Activated naive CD8-positive, alpha-beta T cell treated with anti-CD3 and anti-CD28 coated beads, Interleukin-2, amount 10 ng/mL, durations not matched to agents 7 days and 5 days (primary cell): ENCODE measurements around the gene SP6. TPM values are rescaled to one million over a fixed set of nuclear protein-coding genes. Genes with fewer than 3 reads are reported as not detected.

ENCODE experiments used
- ATAC-seq: fragments of 150-1000 bp; cut with Tn5 transposase; one replicate; pipeline ENCODE4 v1.10.0; 2021; ENCODE audit warnings: low read depth, moderate library complexity
- POLR2A ChIA-PET: fragments of 350-600 bp; sonication (Branson Sonifier 250); formaldehyde crosslinking; loops from one replicate; lab custom pipeline; 2021; ENCODE audit warnings: antibody characterized with exemption; lab: Charles Lee
- DNase-seq: peaks from one replicate; pipeline ENCODE4 v3.0.0; 2021
- H3K27ac Mint-ChIP-seq: one replicate; pipeline ENCODE4 v1.8.0; 2022; ENCODE audit warnings: mild to moderate bottlenecking, mixed read lengths
- H3K27me3 Mint-ChIP-seq: one replicate; pipeline ENCODE4 v1.8.0; 2022; ENCODE audit warnings: mild to moderate bottlenecking, moderate library complexity, mixed read lengths
- H3K36me3 Mint-ChIP-seq: one replicate; pipeline ENCODE4 v1.8.0; 2021; ENCODE audit warnings: mild to moderate bottlenecking, mixed read lengths
- H3K4me1 Mint-ChIP-seq: one replicate; pipeline ENCODE4 v1.8.0; 2021; ENCODE audit warnings: mixed read lengths
- H3K4me3 Mint-ChIP-seq: one replicate; pipeline ENCODE4 v1.8.0; 2022; ENCODE audit warnings: mild to moderate bottlenecking, moderate library complexity, mixed read lengths
- H3K9me3 Mint-ChIP-seq: one replicate; pipeline ENCODE4 v1.8.0; 2021; ENCODE audit warnings: mixed read lengths
- total RNA-seq, 2 experiments: library from RNA; stranded (reverse); gene quantifications; one replicate each; pipeline ENCODE4 v1.2.3, GENCODE V29; 2021

The SP6 gene
- total RNA-seq, 2 experiments from 2014 or later = 0.09 to 0.22 TPM

DNA sequence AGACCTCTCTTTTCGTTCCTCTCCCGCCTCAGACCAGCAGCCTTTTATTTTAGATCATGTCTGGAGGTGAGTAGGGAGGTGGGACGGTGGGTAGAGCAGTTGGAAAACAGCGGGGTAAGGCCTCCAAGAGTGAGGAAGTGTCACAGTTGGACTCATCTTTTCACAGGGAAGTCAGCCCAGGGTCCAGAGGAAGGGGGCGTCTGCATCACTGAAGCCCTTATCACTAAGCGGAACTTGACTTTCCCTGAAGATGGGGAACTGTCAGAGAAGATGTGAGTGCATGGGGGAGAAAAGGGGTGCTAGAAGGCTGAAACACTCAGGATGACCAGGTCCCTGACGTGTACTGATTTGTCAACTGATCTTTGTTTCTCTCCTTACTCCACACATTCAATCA is 19.0 kb downstream of the SP6 start:
- H3K4me3 Mint-ChIP-seq = peak overlapping the region; percentile 97
- ATAC-seq = no peak
- DNase-seq = no peak
- POLR2A ChIA-PET = interaction anchor here (0.6 to 1.7 kb wide), 14 partner anchors 8 to 217 kb away, joined by 3 to 19 read pairs (median 4); partner anchors contain the start of genes KPNB1, OSBPL7, PNPO and SCRN2
- peaks cover 38% of the 10 kb centered on the region for H3K4me1 Mint-ChIP-seq
- H3K27me3 Mint-ChIP-seq = no peaks in the 10 kb centered on the region
- H3K9me3 Mint-ChIP-seq = no peaks in the 10 kb centered on the region
- peaks cover 1% of the 10 kb centered on the region for H3K36me3 Mint-ChIP-seq
- H3K27ac Mint-ChIP-seq = peak overlapping the region; percentile 95

GRCh38 chr17:47831003-47831933 is 19.7 kb downstream of the SP6 start, which contains the start of the genes LRRC46 and MRPL10:
Gene LRRC46 (plus strand): TSS chr17:47831670. CDS start chr17:47831990, 320 bp downstream.
Gene MRPL10 (minus strand): TSS chr17:47831541. CDS start chr17:47831511, 30 bp downstream.
- H3K27ac Mint-ChIP-seq = peak within 1 kb of the TSS; percentile 95
- POLR2A ChIA-PET = interaction anchor here (0.6 to 1.7 kb wide), 15 partner anchors 8 to 218 kb away, joined by 3 to 19 read pairs (median 4); partner anchors contain the start of genes KPNB1, OSBPL7, PNPO and SCRN2
- H3K36me3 Mint-ChIP-seq = peaks cover 5% of the 10 kb centered on the region
- peak within 1 kb of the TSS; percentile 97 for H3K4me3 Mint-ChIP-seq
- DNase-seq = peak; percentile 93
- ATAC-seq = peak; percentile 94
- H3K9me3 Mint-ChIP-seq = no peaks in the 10 kb centered on the region
- H3K4me1 Mint-ChIP-seq = peaks cover 38% of the 10 kb centered on the region
- no peaks in the 10 kb centered on the region for H3K27me3 Mint-ChIP-seq

GRCh38 chr17:47830396-47831002 is 20.5 kb downstream of the SP6 start:
- no peak for ATAC-seq
- H3K4me3 Mint-ChIP-seq = peak overlapping the region; percentile 97
- no peak for DNase-seq
- H3K27me3 Mint-ChIP-seq = no peaks in the 10 kb centered on the region
- H3K27ac Mint-ChIP-seq = peak overlapping the region; percentile 95
- no peaks in the 10 kb centered on the region for H3K9me3 Mint-ChIP-seq
- peaks cover 8% of the 10 kb centered on the region for H3K36me3 Mint-ChIP-seq
- H3K4me1 Mint-ChIP-seq = peaks cover 34% of the 10 kb centered on the region
- POLR2A ChIA-PET = interaction anchor here (1.0 to 1.6 kb wide), 3 partner anchors 9 to 183 kb away, joined by 4 to 19 read pairs (median 5); partner anchors contain the start of genes OSBPL7 and SCRN2

GRCh38 chr17:47829870-47830269 is 21.1 kb downstream of the SP6 start:
- Mint-ChIP-seq H3K4me1 (peaks cover 27% of the 10 kb centered on the region), H3K9me3 (no peaks in the 10 kb centered on the region), H3K36me3 (peaks cover 11% of the 10 kb centered on the region), H3K27ac (peak overlapping the region; percentile 74), H3K4me3 (peak overlapping the region; percentile 97), H3K27me3 (no peaks in the 10 kb centered on the region)
- DNase-seq (no peak), ATAC-seq (no peak)
- POLR2A ChIA-PET = interaction anchor here (1.0 kb wide), 1 partner anchor 11 kb away, joined by 4 read pairs; the partner anchor contains the start of gene SCRN2

GRCh38 chr17:47823519-47823918 is 27.4 kb downstream of the SP6 start:
- POLR2A ChIA-PET = interaction anchor here (1.4 kb wide), 1 partner anchor 81 kb away, joined by 3 read pairs; no protein-coding TSS in a partner anchor
- H3K36me3 Mint-ChIP-seq = peaks cover 16% of the 10 kb centered on the region
- no peaks in the 10 kb centered on the region for H3K9me3 Mint-ChIP-seq
- ATAC-seq = no peak
- H3K27ac Mint-ChIP-seq = no peak overlapping the region
- peaks cover 15% of the 10 kb centered on the region for H3K4me1 Mint-ChIP-seq
- H3K27me3 Mint-ChIP-seq = no peaks in the 10 kb centered on the region
- DNase-seq = no peak
- H3K4me3 Mint-ChIP-seq = no peak overlapping the region

GRCh38 chr17:47822785-47823184 is 28.2 kb downstream of the SP6 start:
- ATAC-seq = no peak
- H3K27me3 Mint-ChIP-seq = no peaks in the 10 kb centered on the region
- H3K4me1 Mint-ChIP-seq = peaks cover 15% of the 10 kb centered on the region
- H3K9me3 Mint-ChIP-seq = no peaks in the 10 kb centered on the region
- DNase-seq = no peak
- POLR2A ChIA-PET = interaction anchor here (1.4 to 3.3 kb wide), 2 partner anchors 8 to 82 kb away, joined by 3 to 19 read pairs; partner anchors contain the start of genes LRRC46 and MRPL10
- peak overlapping the region; percentile 92 for H3K27ac Mint-ChIP-seq
- H3K36me3 Mint-ChIP-seq = peaks cover 16% of the 10 kb centered on the region
- peak overlapping the region; percentile 28 for H3K4me3 Mint-ChIP-seq

GRCh38 chr17:47821424-47822391 is 29.3 kb downstream of the SP6 start, which contains the start of gene OSBPL7:
Gene OSBPL7 (minus strand): TSS chr17:47821794. CDS start chr17:47820278, 1,516 bp downstream.
- POLR2A ChIA-PET = interaction anchor here (0.7 to 3.3 kb wide), 4 partner anchors 9 to 171 kb away, joined by 3 to 19 read pairs (median 5); partner anchors contain the start of genes LRRC46, MRPL10 and SP2
- H3K36me3 Mint-ChIP-seq = peaks cover 19% of the 10 kb centered on the region
- H3K4me3 Mint-ChIP-seq = peak within 1 kb of the TSS; percentile 99
- H3K27ac Mint-ChIP-seq = peak within 1 kb of the TSS; percentile 92
- no peaks in the 10 kb centered on the region for H3K9me3 Mint-ChIP-seq
- DNase-seq = peak; percentile 75
- H3K27me3 Mint-ChIP-seq = no peaks in the 10 kb centered on the region
- ATAC-seq = peak; percentile 99
- peaks cover 15% of the 10 kb centered on the region for H3K4me1 Mint-ChIP-seq

GRCh38 chr17:47821031-47821423 is 29.9 kb downstream of the SP6 start:
- ATAC-seq (no peak), DNase-seq (no peak)
- Mint-ChIP-seq H3K27me3 (no peaks in the 10 kb centered on the region), H3K9me3 (no peaks in the 10 kb centered on the region), H3K36me3 (peaks cover 13% of the 10 kb centered on the region), H3K4me3 (peak overlapping the region; percentile 99), H3K27ac (peak overlapping the region; percentile 92), H3K4me1 (peaks cover 15% of the 10 kb centered on the region)
- POLR2A ChIA-PET = interaction anchor here (0.7 to 3.3 kb wide), 4 partner anchors 10 to 171 kb away, joined by 3 to 19 read pairs (median 5); partner anchors contain the start of genes LRRC46, MRPL10 and SP2

DNA sequence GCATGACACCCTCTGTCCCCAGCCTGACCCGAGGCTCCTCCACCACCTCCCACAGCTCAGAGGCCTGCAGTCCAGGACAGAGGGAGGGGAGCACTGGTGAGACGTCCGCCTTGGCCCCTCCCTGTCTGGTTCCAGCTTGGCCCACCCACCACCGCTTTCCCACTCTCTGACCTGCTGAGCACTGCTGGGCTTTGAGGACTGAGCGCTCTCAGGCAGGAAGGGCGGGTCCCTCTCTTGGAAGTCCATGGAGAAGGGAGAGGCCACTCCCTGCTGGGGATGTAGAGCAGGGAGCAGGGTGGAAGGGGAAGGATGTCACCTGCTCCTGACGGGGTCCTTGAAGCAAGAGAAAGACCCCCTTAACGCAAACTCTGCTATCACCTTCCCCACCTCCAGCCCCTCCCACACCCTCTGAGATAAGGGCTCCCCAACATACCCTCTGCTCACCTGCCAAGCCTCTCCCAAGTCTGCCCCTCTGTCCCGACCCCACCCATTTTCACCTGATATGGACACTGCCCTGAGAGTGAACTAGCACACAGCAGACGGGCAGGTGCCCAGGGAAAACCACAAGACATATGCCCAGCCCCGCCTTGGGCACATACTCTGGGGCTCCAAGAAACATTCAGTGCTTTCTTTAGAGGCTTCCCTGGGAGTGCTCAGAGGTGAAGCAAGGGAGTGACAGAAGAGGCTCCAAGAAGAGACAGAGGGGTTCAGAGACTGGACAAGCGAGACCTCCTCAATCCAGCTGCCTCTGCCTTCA is 30.8 kb downstream of the SP6 start:
- POLR2A ChIA-PET = interaction anchor here (3.3 kb wide), 1 partner anchor 11 kb away, joined by 19 read pairs; the partner anchor contains the start of genes LRRC46 and MRPL10
- Mint-ChIP-seq H3K4me1 (peaks cover 15% of the 10 kb centered on the region), H3K36me3 (peaks cover 12% of the 10 kb centered on the region), H3K4me3 (peak overlapping the region; percentile 99), H3K9me3 (no peaks in the 10 kb centered on the region), H3K27ac (peak overlapping the region; percentile 30), H3K27me3 (no peaks in the 10 kb centered on the region)
- DNase-seq (no peak), ATAC-seq (no peak)

DNA sequence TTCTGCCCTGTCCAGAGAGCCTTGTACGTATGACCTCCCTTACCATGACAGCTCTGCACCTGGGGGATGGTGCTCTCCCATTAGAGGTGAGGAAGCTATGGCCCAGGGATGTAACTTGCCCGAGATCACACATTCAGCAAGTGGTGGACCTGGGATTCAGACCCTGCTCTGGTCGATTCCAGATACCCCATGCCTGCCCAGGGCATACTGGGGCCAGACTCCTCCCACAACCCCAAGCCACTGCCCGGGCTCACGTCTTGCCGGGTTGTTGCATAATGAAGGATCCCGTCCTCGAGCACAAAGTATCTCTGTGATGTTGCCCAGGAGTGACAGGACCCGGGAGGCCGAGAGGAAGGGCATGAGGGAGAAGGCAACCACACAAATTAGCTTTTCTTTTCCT is 31.5 kb downstream of the SP6 start:
- DNase-seq (no peak), ATAC-seq (no peak)
- H3K27me3 Mint-ChIP-seq = no peaks in the 10 kb centered on the region
- H3K36me3 Mint-ChIP-seq = peaks cover 14% of the 10 kb centered on the region
- H3K4me3 Mint-ChIP-seq = no peak overlapping the region
- no peaks in the 10 kb centered on the region for H3K9me3 Mint-ChIP-seq
- POLR2A ChIA-PET = no interaction called here
- peaks cover 15% of the 10 kb centered on the region for H3K4me1 Mint-ChIP-seq
- no peak overlapping the region for H3K27ac Mint-ChIP-seq

- POLR2A ChIA-PET = no interaction called here
- peaks cover 12% of the 10 kb centered on the region for H3K36me3 Mint-ChIP-seq
- ATAC-seq = no peak
These were observed 32.8 kb downstream of the SP6 start for GRCh38 chr17:47818002-47818695.

More at GRCh38 chr17:47818002-47818695, 32.8 kb downstream of the SP6 start:
- H3K27ac Mint-ChIP-seq = no peak overlapping the region
- peaks cover 15% of the 10 kb centered on the region for H3K4me1 Mint-ChIP-seq
- no peak overlapping the region for H3K4me3 Mint-ChIP-seq
- no peaks in the 10 kb centered on the region for H3K27me3 Mint-ChIP-seq
- H3K9me3 Mint-ChIP-seq = no peaks in the 10 kb centered on the region
- no peak for DNase-seq
